Measurements from ENCODE around the gene CERS6.

CERS6 gene

DNA sequence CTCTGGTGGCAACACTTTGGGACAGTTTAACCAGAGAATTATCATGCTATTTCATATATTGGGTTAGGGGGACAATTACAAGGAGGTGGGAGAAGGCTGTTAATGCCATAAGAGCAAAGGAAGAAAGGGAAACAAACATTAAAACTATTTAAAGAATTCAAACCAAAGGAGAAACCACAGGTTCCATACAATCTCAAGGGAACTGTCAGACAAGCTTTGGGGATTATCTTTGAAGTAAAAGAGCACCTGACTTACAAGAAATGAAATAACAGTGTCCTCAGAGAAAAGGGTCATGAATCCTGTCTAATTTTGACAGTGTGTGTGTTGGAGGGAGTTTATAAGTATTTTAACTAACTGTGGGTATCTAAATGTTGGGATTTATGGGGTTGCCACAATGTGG lies 44.4 kb downstream of the CERS6 start:
- TF ChIP-seq, protein P1, sequence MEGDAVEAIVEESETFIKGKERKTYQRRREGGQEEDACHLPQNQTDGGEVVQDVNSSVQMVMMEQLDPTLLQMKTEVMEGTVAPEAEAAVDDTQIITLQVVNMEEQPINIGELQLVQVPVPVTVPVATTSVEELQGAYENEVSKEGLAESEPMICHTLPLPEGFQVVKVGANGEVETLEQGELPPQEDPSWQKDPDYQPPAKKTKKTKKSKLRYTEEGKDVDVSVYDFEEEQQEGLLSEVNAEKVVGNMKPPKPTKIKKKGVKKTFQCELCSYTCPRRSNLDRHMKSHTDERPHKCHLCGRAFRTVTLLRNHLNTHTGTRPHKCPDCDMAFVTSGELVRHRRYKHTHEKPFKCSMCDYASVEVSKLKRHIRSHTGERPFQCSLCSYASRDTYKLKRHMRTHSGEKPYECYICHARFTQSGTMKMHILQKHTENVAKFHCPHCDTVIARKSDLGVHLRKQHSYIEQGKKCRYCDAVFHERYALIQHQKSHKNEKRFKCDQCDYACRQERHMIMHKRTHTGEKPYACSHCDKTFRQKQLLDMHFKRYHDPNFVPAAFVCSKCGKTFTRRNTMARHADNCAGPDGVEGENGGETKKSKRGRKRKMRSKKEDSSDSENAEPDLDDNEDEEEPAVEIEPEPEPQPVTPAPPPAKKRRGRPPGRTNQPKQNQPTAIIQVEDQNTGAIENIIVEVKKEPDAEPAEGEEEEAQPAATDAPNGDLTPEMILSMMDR (IDR thresholded peaks at IDR 0.05), result no peak

DNA sequence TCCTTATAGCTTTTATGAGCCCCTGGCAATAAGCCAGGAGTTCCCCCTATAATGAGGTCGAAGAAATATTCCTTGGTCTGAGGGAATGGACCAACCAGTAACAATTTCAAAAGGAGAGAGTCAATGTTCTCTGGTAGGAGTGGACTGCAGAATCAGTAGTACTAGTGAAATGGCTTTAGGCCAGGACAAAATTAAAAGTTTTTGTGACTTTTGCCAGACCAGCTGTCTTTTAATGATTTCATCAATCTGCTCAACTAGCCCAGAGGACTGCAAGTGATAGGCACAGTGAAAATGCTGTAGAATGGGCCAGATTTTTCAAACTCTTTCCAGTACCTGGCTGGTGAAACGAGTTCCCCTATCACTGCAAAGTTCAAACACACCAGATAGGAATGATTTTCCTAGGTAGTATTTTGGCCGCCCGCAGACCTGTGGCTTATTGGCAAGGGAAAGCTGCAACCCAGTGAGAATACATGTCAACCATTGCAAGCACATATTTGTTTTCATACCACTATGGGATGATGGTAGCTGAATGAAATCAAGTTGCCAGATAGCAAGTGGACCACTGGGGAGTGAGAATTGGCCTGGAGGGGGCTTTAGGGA lies 45.5 kb downstream of the CERS6 start:
- TF ChIP-seq, protein P1 (IDR thresholded peaks at IDR 0.05), result no peak

DNA sequence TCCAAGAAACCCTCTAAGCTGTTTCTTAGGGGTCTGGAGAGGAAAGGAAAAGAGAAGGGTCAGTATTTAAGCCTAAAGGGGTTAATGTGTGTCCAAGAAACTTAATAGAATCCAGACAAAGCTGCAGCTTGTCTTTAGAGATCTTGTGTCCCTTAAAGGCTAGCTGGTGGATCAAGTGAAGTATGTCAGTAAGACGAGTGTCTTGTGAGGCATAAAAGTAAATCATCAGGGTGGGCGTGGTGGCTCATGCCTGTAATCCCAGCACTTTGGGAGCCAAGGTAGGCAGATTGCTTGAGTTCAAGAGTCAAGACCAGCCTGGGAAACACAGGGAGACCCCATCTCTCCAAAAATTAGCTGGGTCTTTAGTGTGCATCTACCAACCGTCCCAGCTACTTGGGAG lies 47.8 kb downstream of the CERS6 start:
- TF ChIP-seq, protein P1 (IDR thresholded peaks at IDR 0.05), result no peak

DNA sequence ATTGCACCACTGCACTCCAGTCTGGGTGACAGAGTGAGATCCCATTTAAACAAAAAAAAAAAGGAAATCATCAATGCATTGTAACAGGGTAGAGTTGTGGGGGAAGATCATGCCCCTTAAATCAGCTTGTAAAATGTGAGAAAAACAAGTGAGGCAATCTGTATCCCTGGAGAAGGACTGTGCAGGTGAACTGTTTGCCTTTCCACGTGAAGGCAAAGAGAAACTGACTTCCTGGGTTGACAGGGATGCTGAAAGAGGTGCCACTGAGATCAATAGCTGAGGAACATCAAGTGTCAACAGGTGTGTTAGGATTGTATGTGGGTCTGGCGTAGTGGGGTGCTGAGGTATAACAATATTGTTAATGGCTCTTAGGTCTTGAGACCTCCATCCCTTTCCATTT lies 48.3 kb downstream of the CERS6 start:
- TF ChIP-seq, protein P1 (IDR thresholded peaks at IDR 0.05), result no peak

DNA sequence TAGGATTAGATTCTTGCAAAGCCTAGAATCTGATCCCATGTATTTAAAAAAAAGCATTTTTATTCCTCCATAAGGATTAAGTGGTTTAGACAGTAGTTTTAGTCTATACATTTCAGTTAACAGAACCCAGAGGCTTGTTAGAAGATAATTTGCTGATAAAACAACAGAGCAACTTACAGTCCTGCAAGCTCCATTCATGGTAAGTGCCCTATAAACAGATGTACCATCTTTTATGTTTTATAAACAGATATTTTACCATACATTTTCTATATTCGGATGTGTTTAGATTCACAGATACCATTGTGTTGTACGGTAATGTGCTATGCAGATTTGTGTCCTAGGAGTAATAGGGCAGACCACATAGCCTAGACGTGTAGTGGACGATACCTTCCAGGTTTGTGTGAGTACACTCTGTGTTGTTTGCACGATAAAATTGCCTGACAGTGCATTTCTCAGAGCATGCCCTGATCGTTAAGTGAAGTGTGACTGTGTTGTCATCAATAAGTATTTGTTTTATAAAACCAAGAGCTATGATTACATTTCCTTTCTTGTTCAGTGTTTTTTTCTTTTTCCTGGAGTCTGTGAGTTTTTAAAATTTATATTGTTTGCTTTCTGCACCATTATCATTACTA lies 54.2 kb downstream of the CERS6 start:
- TF ChIP-seq, protein P1 (IDR thresholded peaks at IDR 0.05), result no peak

DNA sequence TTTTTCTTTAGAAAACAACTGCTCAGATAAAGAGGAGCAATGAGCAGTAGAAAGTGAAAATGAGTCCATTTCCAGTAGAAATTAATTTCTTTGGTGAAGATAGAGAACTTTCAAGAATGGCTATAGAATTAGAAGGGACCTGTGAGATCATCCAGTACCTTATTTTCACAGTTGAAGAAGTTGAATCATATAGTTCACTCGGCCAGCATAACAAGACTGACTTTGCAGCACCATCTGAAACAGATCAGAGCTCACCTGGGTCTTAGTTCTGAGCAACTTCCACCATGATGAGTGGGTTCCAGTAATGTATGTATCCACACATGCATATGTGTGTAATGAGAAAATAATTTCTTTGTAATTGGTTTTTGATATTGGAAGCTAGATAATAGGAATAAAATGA lies 58.6 kb downstream of the CERS6 start:
- TF ChIP-seq, protein P1 (IDR thresholded peaks at IDR 0.05), result no peak

DNA sequence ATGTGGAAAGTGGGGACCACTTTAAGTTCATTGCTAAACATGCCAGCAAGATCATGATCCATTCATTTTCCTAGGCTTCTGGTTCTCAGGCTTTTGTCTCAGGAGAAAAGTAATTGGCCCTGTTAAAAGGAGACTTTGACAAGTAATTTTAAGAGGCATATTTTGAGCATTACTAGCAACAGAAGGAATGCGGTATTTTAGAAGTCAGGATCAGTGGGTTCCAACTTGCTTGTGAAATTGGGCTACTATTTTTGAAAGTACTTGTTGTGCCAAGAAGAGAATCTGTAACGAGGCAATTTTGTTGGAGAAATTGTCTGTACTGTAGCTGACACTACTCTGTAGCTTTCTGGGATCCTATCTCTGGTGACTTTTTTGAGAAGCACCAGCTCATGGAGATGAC lies 59.4 kb downstream of the CERS6 start:
- TF ChIP-seq, protein P1 (IDR thresholded peaks at IDR 0.05), result no peak

Data from LNCAP (cell line).